ENCODE data around the gene HOXB6.

The HOXB6 gene

DNA sequence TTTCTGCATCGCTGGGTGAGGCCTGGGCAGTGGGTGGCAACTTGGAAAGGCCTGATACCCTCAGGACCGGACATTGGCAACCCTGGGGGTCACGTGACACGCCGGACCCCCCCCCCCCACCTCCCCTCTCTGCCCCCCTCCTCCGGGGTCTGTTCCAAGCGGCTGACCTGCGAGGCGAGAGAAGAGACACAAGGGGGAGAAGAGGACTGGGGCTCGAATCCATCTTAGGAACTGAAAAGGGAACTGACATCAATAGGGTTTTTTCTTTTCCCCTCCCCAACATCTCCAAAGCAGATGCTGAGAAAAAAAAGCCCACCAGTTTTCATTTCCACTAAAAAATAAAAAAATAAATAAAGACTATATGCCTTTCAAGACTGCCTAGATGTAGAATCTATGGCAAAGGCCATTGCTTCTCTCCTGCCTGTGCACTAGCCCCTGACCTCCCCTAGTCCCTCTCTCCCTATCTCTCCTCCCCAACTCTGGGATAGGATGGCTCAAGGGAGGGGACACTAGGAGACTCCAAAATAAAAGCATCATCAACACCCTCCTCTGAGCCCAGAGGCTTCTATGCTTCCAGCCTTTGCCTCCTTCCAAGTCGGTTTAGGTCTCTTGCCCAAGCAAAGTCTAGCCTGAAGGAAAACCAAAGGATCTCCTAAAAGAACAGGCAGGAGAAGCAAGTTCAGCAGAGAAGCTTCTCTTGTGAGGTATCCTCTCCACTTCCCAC, 52.2 kb downstream of the HOXB6 start:
- DNase-seq, result no peak

DNA sequence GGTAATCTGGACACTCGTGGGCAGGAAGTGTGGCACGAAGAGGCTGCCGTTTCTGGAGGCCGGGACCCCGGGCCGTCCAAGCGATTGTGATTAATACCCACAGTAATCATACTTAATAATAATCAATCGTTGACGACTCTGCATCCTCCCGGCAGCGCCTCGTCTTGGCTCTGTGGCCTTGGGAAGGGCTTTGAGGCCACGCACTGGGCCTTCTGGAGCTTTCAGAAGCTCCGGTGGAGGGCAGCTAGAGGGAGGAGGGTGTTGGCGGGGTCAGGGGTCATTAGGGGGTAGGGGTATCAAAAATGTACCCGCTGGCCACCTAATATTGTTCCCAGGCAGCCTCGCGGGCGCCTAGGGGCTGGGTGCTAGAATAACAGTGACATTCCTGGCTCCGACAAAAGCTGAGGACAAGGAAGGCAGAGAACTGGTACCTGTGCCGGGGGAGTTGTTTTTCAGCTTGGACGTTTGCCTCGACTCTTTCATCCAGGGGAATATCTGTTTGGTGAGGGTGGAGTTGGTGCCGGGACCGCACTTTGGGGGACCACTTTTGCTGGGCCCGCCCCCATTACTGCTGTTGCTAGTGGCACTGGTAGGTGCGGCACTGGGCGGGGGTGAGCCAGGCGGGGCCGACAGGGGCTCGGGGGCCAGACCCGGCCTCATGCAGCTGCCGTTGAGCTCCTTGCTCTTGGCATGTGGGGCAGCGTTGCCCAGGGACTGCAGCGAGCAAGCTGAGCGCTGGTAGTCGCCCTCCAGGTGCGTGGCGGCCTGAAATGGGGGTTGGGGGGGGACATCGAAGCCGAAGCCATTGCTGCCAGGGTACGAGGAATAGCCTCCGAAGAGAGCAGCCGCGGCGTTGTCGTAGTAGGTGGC, 53.0 kb downstream of the HOXB6 start:
- DNase-seq, result no peak

DNA sequence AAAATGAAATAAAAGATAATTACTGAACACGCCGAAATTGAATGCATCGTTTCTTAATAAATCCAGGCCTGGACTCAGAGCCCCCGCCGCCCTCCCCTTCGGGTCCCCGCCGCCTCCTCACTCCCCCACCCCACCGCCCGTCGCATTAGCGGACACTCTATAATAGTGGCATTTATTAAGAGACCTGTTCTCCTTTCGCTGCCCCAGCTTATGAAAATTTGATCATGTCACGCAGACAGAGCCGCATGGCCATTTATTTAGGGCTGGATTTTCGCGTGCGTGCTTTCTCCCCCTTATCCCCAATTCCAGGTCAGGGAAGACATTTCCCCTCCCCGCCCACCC, 53.6 kb downstream of the HOXB6 start:
- DNase-seq, result no peak

DNA sequence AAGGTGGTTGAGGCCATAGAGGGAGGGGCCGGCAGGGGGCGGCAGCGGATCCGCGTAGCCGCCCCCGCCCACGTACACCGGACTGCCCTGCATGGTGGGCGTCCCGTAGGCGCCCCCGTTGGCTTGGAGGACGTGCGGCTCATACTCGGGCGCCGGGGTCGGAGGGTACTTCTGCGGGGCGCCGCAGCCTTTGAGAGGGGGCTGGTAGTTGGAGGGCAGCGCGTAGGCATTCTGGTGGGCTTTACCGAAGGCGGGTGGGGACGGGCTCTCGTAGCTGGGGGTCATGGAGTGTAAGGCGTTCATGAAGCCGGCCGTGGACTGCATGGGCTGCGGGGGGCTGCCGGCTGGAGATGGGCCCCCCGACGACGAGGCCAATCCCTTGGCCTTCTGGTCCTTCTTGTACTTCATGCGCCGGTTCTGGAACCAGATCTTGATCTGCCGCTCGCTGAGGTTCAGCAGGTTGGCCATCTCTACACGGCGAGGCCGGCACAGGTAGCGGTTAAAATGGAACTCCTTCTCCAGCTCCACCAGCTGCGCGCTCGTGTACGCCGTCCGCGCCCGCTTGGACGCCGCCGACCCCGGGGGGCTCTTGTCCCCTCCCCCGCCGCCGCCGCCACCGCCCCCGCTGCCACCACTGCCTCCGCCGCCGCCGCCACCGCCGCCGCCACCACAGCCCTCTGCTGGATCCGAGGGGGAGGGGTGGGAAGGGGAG, 54.1 kb downstream of the HOXB6 start:
- DNase-seq, result no peak

DNA sequence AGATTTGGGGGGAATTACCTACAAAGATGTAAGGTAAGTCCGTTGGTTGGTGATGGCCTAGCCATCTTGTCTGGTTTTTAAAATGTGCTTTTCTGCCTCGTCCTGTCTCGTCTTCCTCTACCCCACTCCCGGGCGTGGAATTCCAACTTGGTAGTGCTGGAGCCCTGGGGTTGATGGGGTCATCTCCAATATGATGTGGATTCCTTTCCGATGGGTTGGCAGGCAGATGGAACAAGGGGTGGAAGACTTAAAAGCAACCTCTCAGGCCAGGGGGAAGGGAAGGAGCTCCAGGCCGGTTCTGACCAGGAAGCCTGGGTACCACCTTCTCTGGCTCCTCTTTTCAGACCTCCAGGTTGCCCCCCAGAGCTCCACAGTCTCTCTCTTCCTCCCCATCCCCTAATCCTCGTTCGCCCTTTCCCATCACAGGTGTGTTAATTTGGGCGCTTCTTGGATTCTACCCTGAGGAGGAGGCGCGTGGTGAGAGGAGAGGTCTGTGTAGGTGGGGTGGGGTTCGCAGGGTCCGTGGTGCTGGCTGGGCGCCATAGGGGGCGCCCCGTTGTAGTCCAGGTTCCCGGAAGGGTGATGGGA, 54.8 kb downstream of the HOXB6 start:
- no peak for DNase-seq

DNA sequence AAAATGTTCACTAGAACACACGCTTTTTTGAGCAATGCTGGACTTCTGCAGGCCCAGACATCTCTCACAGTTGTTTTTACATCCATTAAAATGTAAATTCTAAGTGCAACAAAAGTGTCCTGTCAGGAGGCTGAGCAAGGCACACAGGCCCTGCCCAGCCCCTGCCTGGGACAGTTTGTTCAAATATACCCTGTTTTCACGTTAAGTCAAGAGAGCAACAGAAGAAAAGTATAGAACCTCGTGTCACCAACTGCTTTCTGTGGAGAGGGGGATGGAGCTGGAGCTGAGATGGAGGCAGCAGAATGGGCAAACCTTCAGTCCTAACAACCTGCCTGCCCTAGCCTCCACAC, 55.5 kb downstream of the HOXB6 start:
- no peak for DNase-seq

- DNase-seq, result no peak
Observed at GRCh38 chr17:48548523-48549280, 56.1 kb downstream of the HOXB6 start.

DNA sequence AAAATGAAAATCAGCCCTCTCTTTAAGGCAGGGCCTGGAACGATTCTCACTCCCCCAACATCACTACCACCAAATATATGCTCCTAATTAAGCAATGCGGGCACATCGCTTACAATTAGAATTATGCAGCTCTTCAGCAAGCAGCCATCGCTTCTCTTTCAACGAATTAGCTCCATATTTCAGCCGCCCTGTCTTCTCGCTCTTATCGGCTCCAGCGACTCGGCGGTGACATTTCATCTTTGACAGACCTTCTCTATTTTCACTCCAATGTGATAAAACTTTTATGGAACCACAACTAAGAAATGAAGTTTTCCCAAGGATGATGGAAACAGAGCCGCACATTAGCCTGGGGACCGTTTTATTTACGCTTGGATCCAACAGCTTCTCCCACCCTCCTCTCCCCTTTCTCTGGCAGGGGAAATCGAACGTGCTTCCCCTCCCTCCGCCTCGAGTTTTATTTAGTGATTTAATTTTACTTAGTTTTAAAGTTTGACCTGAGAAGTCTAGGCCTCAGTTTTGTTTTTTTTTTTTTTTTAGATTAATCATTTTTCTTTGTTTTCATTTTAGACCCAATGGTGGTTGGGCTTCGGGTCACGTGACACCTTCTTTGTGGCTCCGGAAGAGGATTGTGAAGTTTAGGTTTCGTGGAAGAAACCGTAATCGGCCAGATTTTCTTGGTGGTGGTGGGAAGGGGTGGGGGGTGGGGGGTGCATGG, 56.8 kb downstream of the HOXB6 start:
- peak; percentile 82 for DNase-seq

DNA sequence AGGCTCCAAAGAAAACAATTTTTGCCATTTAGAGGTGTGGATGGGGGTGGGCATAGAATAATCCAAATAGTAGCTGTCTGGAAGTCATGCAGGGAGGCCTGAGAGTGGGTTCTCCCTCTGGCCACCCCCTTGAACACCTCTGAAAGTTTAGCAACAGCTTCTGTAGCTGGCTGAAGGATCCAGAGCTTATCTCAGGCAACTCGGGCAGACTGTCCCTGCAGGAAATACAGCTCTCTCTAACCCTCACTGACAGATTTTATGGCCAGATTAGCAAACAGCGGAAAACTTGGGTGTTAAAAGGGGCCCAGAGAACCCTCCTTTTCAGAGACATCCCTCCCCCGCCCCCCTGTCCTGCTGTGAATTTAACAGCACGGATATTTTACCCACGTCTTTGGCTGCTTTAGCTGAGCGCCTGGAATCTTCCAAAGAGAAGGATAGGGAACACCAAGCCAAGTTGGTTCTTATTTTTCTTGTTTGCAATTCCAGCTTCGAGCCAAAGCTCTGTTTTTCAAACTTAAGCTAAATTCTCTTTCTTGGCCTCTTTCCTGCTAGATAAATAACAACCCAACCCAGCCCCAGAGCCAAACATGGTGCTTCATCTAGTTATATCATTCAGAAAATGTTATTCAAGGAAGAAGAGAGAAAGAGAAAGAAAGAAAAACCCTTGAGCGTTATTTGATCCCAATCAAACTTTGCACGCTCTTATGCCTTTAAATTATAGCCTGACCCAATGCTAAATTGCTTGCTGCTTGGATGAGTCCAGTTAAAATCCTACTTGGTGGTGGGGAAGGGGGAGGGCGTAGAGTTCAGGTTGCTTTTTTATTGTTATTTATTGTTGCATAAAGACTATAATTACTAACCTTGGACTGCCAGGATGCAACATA, 57.6 kb downstream of the HOXB6 start:
- no peak for DNase-seq

DNA sequence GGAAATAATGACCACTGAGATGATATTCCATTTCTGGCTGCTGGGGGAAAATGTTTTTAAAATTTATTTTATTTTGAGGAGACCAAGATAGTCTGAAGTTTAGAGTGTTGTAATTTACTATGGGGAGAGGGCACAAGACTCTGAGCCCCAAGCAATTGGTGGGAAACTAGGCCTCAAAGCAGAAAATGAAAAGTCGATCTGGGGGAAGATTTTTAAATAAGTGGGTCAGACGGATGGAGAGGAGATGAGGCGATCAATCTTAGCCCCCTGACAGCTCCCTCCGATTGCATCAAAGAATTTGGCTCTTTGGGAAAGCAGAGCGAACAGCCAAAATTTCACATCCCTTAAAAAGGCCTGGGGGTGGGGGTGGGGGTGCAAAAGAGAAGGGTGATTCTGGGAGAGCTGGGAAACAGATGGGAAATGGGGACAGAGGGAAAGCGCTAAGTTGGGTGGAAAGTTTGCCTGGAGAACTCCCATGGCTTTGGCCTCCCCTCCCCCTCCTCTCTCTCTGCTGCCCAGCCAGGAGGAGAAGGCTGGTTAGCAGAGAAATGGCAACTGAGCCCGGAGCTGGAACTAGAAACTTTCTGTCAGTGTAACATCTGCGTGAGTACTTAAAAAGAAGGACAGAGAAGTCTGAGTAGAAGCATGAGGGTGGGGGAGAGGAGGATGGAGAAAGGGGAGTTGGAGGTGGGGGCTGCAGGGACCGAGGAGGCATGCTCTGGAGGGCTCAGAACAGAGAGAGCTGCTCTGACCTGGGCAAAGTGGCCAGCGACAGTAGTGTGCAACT, 58.5 kb downstream of the HOXB6 start:
- peak; percentile 66 for DNase-seq

Data from fibroblast of skin of scalp (primary cell).